HG02840 (cell line): ENCODE results near the gene NBR1.
"Not testable (repeated sequence)": the region's sequence is repeated elsewhere in the genome, so short reads cannot be mapped to it uniquely, and the experiment has no call there.

ENCODE experiments used
- ATAC-seq: cut with Tn5 transposase; IDR thresholded peaks from one replicate; pipeline ENCODE4 v1.9.1; 2021; ENCODE audit warnings: mild to moderate bottlenecking, moderate library complexity, moderate number of reproducible peaks; ENCODE audit not compliant: unreplicated experiment, low FRiP score

Gene NBR1

GRCh38 chr17:43240596-43241352, 69.8 kb downstream of the NBR1 start:
- ATAC-seq = not testable (repeated sequence)

- not testable (repeated sequence) for ATAC-seq
Measured at GRCh38 chr17:43246456-43246855, 75.4 kb downstream of the NBR1 start.
